IPS-18a (cell line): ENCODE measurements around the gene ADGRA1.

Experiments
- H3K27ac ChIP-seq: one replicate; pipeline ENCODE4 v1.5.1; 2013; ENCODE audit warnings: low read length
- H3K27me3 ChIP-seq: one replicate; pipeline ENCODE4 v1.6.1; 2013; ENCODE audit warnings: mild to moderate bottlenecking, low read length; ENCODE audit not compliant: control insufficient read depth, insufficient read depth
- H3K36me3 ChIP-seq: one replicate; pipeline ENCODE4 v1.6.1; 2013; ENCODE audit warnings: low read depth, low read length; ENCODE audit not compliant: control insufficient read depth
- H3K4me1 ChIP-seq: one replicate; pipeline ENCODE4 v1.6.1; 2013; ENCODE audit warnings: low read depth, low read length; ENCODE audit not compliant: control insufficient read depth
- H3K4me3 ChIP-seq: one replicate; pipeline ENCODE4 v1.5.1; 2013; ENCODE audit warnings: low read length
- H3K9ac ChIP-seq: one replicate; pipeline ENCODE4 v1.6.1; 2013; ENCODE audit warnings: mild to moderate bottlenecking, low read length, moderate library complexity
- H3K9me3 ChIP-seq: one replicate; pipeline ENCODE4 v1.6.1; 2013; ENCODE audit warnings: low read depth, low read length; ENCODE audit not compliant: control insufficient read depth

The ADGRA1 gene

DNA sequence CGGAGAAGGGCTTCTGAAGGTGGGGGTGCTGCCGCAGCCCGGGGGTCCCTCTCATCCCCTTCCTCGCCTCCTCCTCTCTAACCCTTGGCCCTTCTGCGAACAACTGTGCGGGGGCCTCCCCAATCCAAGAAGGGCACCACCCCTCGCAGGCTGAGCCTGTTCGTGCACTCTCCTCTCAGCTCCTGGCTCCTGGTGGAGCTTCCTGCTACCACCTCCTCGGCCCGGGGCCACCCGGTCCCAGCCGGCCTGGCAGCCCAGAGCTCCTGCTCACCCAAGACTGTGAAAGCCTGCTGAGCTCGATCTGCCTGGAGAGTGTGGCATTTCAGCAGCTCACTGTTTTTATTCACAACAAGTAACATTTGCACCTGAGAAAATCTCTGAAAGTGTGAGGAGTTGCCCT, 2.4 kb downstream of the ADGRA1 start:
- Histone ChIP-seq H3K36me3 (no peaks in the 10 kb centered on the region), H3K4me1 (no peaks in the 10 kb centered on the region), H3K27me3 (peaks cover 52% of the 10 kb centered on the region), H3K27ac (no peak overlapping the region), H3K4me3 (no peak overlapping the region), H3K9ac (no peak overlapping the region), H3K9me3 (no peaks in the 10 kb centered on the region)

DNA sequence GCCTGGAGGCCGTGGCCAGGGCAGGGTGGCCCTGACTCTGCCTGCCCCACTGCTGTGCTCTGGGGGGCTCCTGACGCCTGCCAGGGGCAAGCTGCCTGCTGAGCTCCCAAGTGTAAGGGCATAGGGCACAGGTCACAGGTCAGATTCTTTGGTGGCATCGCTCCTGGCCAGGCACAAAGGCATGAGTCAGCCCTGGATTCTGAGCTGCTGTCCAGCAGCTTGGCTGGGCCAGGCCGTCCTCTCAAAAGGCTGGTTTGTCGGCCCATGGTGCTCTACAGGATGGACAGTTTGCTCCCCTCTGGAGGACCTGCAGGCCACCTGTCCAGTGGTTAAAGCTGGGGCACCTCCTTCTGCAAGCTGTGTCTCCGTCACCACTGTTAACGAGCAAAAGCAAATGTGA, 2.9 kb downstream of the ADGRA1 start:
- H3K9me3 ChIP-seq: no peaks in the 10 kb centered on the region
- H3K9ac ChIP-seq: no peak overlapping the region
- peaks cover 52% of the 10 kb centered on the region for H3K27me3 ChIP-seq
- no peaks in the 10 kb centered on the region for H3K36me3 ChIP-seq
- H3K27ac ChIP-seq: no peak overlapping the region
- no peak overlapping the region for H3K4me3 ChIP-seq
- H3K4me1 ChIP-seq: no peaks in the 10 kb centered on the region

DNA sequence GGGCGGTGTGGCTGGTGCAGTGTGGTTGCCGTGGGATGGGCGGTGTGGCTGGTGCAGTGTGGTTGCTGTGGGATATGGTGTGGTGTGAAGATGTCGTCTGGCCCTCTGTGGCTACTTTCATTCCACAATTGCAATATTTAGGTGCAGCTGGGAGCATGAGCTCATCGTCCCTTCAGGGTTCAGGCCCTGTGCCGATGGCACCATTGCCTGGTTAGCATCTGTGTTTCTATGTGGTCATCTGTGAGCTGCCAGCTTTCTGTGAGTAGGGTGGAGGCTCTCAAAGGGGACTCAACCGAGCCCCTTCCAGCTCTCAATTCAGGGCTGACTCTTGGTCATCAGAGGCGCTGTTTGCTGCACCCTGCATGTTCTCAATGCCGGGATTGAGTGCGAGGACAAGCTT, 3.6 kb downstream of the ADGRA1 start:
- Histone ChIP-seq H3K9ac (no peak overlapping the region), H3K9me3 (no peaks in the 10 kb centered on the region), H3K27ac (no peak overlapping the region), H3K4me1 (no peaks in the 10 kb centered on the region), H3K4me3 (no peak overlapping the region), H3K36me3 (no peaks in the 10 kb centered on the region), H3K27me3 (peaks cover 45% of the 10 kb centered on the region)

DNA sequence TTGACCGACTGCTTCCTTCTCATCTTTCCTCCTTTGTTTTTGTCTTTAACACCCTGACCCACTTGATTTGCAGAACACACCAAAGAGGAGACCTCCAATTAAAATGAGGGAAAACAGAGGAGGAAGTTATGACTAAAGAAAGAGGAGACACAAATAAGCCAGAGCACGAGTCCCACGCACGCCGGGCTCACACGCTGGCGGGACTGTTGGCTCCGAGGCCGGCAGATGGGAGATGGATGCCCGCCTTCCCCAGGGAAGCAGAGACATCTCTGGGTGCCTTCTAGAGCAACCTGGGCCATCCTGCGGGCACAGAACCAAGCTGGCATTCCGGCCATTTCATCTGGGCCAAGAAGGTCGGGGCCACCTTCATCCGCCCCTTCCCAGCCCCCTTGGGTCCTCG, 5.6 kb downstream of the ADGRA1 start:
- Histone ChIP-seq H3K27me3 (peaks cover 26% of the 10 kb centered on the region), H3K9ac (no peak overlapping the region), H3K9me3 (no peaks in the 10 kb centered on the region), H3K4me1 (no peaks in the 10 kb centered on the region), H3K36me3 (no peaks in the 10 kb centered on the region), H3K4me3 (no peak overlapping the region), H3K27ac (no peak overlapping the region)

DNA sequence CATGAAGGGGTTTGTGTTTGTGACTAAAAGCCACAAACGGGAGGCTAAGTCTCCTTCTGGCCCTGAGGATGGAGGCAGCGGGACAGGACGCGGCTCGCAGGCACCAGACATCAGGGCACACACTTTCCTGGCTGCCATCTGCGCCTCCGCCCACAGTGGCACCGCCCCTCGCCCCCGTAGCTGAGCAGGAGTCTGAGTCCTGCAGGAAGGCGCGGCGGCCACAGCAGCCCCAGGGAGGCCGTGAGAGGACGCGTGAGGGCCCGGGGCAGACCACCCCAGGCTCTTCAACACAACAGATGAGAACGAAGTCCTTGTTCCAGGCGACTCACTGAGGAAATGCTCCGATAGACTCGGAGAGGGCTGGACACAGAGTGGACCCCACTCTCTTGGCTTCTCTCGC, 6.6 kb downstream of the ADGRA1 start:
- Histone ChIP-seq H3K9ac (no peak overlapping the region), H3K27ac (no peak overlapping the region), H3K4me1 (no peaks in the 10 kb centered on the region), H3K4me3 (no peak overlapping the region), H3K9me3 (no peaks in the 10 kb centered on the region), H3K36me3 (no peaks in the 10 kb centered on the region), H3K27me3 (peaks cover 16% of the 10 kb centered on the region)

DNA sequence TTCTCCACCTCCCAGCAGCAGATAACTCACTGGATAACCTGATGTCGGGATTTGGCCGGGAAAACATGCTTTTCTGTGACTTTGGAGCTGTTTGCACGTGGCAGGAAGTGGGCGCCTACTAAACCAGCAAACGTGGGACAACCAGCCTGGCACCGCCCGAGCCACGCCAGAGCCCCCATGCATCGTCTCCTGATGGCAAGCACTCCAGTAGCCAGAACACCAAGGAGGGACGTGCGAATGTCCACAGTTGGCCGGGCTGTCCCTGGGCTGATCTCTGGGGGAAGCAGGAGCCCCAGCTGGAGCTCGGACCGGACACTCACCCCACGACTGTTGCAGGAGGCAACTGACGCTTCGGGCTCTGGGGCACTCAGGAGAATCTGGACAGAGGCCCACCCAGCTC, 7.1 kb downstream of the ADGRA1 start:
- Histone ChIP-seq H3K4me3 (no peak overlapping the region), H3K27ac (no peak overlapping the region), H3K9ac (no peak overlapping the region), H3K27me3 (peaks cover 10% of the 10 kb centered on the region), H3K36me3 (no peaks in the 10 kb centered on the region), H3K4me1 (no peaks in the 10 kb centered on the region), H3K9me3 (no peaks in the 10 kb centered on the region)

DNA sequence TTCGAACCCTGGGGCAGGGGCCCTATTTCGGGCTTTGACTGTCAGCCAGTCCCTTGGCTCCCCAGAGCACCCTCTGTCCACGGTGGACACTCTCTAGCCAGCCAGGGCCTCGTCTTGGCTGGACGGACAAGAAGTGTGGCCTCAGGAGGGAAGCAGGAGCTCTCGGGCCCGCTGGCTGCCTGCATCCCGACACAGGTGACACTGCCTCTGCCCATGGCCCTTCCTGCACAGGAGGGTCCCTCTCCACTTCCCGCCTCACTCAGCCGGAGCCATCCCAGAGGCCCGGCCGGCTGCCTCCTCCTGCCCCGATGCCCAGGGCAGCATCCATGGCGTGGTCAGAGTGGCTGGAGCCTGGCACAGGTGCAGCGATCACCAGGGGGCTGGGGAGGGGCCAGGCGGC, 7.9 kb downstream of the ADGRA1 start:
- H3K27me3 ChIP-seq: peaks cover 3% of the 10 kb centered on the region
- H3K36me3 ChIP-seq: no peaks in the 10 kb centered on the region
- no peaks in the 10 kb centered on the region for H3K9me3 ChIP-seq
- no peak overlapping the region for H3K9ac ChIP-seq
- no peak overlapping the region for H3K4me3 ChIP-seq
- H3K27ac ChIP-seq: no peak overlapping the region
- H3K4me1 ChIP-seq: peaks cover 2% of the 10 kb centered on the region

DNA sequence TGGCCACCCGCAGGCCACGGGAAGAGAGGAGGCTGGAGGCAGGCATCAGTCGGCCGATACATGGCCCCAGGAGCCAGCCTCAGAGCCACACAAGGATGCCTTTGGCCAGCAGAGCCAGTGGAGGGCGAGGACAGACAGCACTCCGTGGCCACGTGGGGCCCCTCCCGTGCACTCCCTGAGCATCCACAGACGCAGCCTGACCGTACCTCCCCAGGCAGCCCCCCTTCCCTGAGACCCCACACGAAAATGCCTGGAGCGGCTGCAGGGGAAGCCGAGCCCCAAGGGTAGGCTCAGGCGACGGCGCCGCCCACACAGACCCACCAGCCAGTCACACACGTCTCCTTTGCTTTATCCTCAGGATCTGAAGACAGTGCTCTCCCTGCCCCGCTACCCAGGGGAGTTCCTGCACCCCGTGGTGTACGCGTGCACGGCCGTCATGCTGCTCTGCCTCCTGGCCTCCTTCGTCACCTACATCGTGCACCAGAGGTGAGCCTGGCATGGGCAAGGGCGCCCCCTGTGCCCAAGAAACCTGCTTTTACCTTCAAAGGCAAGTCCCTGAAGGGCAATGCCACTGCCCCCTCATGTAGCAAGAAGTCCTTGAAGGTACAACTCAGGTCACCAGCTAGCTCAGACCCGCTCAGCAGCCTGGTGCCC, 9.0 kb downstream of the ADGRA1 start:
- no peaks in the 10 kb centered on the region for H3K9me3 ChIP-seq
- peaks cover 2% of the 10 kb centered on the region for H3K27me3 ChIP-seq
- no peak overlapping the region for H3K9ac ChIP-seq
- peaks cover 9% of the 10 kb centered on the region for H3K4me1 ChIP-seq
- no peak overlapping the region for H3K4me3 ChIP-seq
- H3K27ac ChIP-seq: no peak overlapping the region
- no peaks in the 10 kb centered on the region for H3K36me3 ChIP-seq

DNA sequence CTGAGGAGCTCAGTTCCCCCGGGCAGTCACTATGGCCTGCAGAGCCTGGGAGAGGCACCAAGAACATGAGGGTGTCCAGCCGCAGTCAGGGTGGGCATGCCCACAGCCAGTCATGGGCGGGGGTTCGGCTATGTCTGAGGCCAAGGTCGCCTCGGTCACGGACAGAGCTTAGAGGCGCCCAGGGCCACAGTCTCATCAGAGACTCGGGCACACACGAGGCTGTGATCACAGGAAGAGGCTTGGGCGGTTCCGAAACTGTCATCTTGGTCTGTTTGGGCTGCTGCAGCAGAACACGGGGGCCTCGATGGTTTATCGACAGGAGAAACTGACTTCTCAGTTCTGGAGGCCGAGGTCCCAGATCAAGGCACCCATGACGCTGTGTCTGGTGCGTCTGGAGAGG, 9.7 kb downstream of the ADGRA1 start:
- peaks cover 9% of the 10 kb centered on the region for H3K27me3 ChIP-seq
- no peaks in the 10 kb centered on the region for H3K36me3 ChIP-seq
- peaks cover 16% of the 10 kb centered on the region for H3K4me1 ChIP-seq
- no peak overlapping the region for H3K9ac ChIP-seq
- H3K9me3 ChIP-seq: no peaks in the 10 kb centered on the region
- H3K4me3 ChIP-seq: no peak overlapping the region
- H3K27ac ChIP-seq: no peak overlapping the region

DNA sequence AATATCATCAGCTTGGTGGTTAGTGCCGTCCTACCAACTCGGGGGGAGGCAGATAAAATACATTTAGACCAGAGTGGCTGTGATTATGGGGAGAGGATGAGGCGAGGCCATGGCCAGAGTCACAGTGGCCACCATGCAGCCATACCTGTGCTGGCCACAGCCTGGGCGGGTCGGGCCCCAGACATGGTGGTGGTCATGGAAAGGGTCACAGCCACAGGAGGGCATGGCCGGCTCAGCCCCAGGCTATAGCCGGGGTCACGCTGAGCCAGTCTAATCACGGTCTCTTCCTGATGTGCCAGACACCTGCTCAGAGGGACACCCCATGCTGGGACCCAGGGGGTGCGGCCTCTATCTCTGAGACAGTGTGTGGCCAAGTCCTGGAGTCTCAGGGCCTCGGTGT, 10.2 kb downstream of the ADGRA1 start:
- Histone ChIP-seq H3K9ac (no peak overlapping the region), H3K36me3 (no peaks in the 10 kb centered on the region), H3K27ac (no peak overlapping the region), H3K27me3 (peaks cover 10% of the 10 kb centered on the region), H3K9me3 (no peaks in the 10 kb centered on the region), H3K4me3 (no peak overlapping the region), H3K4me1 (peaks cover 16% of the 10 kb centered on the region)

DNA sequence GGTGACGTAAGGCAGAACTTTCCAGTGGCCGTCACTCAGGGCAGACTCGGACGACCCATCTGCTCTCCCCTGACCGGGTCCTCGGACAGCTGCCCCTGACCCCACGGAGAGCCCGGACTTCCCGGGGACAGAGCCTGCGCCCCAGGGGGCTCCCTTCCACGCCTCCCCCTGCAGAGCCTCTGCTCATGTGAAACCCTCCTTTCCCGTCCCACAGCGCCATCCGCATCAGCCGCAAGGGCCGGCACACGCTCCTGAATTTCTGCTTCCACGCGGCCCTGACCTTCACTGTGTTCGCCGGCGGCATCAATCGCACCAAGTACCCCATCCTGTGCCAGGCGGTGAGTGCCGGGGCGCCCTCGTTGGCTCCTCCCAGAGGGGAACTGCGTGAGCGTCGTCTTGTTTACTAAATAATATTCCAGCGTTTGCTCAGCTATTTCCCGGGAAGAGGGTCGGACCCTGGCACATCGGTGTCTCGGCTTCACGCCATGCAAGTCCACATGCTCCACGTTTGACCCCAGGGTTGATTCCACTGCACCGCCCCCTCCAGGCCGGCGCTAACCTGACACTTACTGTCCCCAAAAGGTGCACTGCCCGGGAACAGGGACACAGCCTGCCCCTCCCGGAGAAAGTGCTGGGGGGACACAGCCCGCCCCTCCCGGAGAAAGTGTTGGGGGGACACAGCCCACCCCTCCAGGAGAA, 10.9 kb downstream of the ADGRA1 start:
- H3K27ac ChIP-seq: no peak overlapping the region
- no peak overlapping the region for H3K9ac ChIP-seq
- peaks cover 10% of the 10 kb centered on the region for H3K27me3 ChIP-seq
- H3K36me3 ChIP-seq: no peaks in the 10 kb centered on the region
- no peaks in the 10 kb centered on the region for H3K9me3 ChIP-seq
- H3K4me1 ChIP-seq: peaks cover 16% of the 10 kb centered on the region
- no peak overlapping the region for H3K4me3 ChIP-seq

DNA sequence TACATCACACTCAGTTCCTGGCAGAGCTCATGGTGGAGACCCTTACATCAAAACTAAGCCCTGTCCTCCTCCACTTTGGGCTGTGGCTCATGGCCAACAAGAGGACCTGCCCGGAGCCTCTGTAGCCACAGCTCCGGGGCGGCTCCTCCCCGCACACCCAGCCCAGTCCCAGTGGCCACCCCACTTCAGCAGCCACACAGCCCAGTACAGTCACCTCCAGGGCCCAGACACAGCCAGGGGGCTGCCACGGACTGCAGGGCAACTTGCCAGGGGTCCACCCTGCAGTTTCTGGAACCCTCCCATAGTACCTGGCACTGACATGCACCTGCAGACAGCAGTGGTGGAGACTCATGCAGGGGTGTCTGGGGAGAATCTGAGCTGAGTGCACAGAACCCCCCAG, 11.8 kb downstream of the ADGRA1 start:
- H3K9ac ChIP-seq: no peak overlapping the region
- H3K27ac ChIP-seq: no peak overlapping the region
- no peaks in the 10 kb centered on the region for H3K9me3 ChIP-seq
- H3K27me3 ChIP-seq: peaks cover 10% of the 10 kb centered on the region
- H3K4me1 ChIP-seq: peaks cover 16% of the 10 kb centered on the region
- no peaks in the 10 kb centered on the region for H3K36me3 ChIP-seq
- no peak overlapping the region for H3K4me3 ChIP-seq
